ENCODE results near the gene DPH1.

GRCh38 chr17:2082003-2082781, 52.2 kb downstream of the DPH1 start:
- TF ChIP-seq CTCF (conservative IDR thresholded peaks at IDR 0.05 in 1 of 2, IDR thresholded peaks at IDR 0.05 in 1 of 2; ENCODE audit: low read depth in 1 of 2, low read length in 2 of 2) (no peak), EZH2 (IDR thresholded peaks at IDR 0.05; ENCODE audit: low read length, missing control alignments) (no peak)

Data from fibroblast of lung (primary cell).